Liver (tissue), 9 donors: Measurements from ENCODE around the gene ZNF276. TPM values are rescaled to one million over a fixed set of nuclear protein-coding genes. Genes with fewer than 3 reads are reported as not detected.

Experiments used
- DNase-seq: peaks from one replicate; pipeline ENCODE4 v3.0.0-alpha.2; 2017; ENCODE audit warnings: low spot score
- H3K27ac ChIP-seq, 2 donors: one replicate each; pipeline ENCODE4 v1.7.0; 2013; ENCODE audit warnings: inconsistent platforms in 2 of 2, low read length in 2 of 2, control low read depth in 1 of 2, low read depth in 1 of 2, mild to moderate bottlenecking in 1 of 2
- H3K27me3 ChIP-seq, 4 donors: one replicate each; pipeline versions ENCODE4 v1.6.1 to v1.7.0; 2013; ENCODE audit warnings: low read length in 3 of 4, inconsistent platforms in 1 of 4, mild to moderate bottlenecking in 1 of 4, moderate library complexity in 1 of 4; ENCODE audit not compliant: control insufficient read depth in 4 of 4, insufficient read depth in 4 of 4
- H3K36me3 ChIP-seq, 4 donors: one replicate each; pipeline versions ENCODE4 v1.6.1 to v1.7.0; 2013; ENCODE audit warnings: low read length in 3 of 4, mild to moderate bottlenecking in 3 of 4, low read depth in 1 of 4, moderate library complexity in 1 of 4; ENCODE audit not compliant: control insufficient read depth in 4 of 4, insufficient read depth in 3 of 4
- H3K4me1 ChIP-seq, 4 donors: one replicate each; pipeline versions ENCODE4 v1.6.1 to v1.7.0; 2013; ENCODE audit warnings: low read length in 3 of 4, mild to moderate bottlenecking in 3 of 4, moderate library complexity in 1 of 4; ENCODE audit not compliant: control insufficient read depth in 4 of 4, insufficient read depth in 4 of 4
- H3K4me3 ChIP-seq, 3 donors: one replicate each; pipeline versions ENCODE4 v1.6.1 to v1.7.0; 2013; ENCODE audit warnings: low read length in 3 of 3, control low read depth in 1 of 3, low read depth in 1 of 3, mild to moderate bottlenecking in 1 of 3
- H3K9ac ChIP-seq, 2 donors: one replicate each; pipeline ENCODE4 v1.7.0; 2013; ENCODE audit warnings: low read length in 2 of 2, mild to moderate bottlenecking in 2 of 2, moderate library complexity in 2 of 2, control low read depth in 1 of 2, low read depth in 1 of 2
- H3K9me3 ChIP-seq, 4 donors: one replicate each; pipeline versions ENCODE4 v1.6.1 to v1.7.0; 2013; ENCODE audit warnings: low read length in 3 of 4; ENCODE audit not compliant: control insufficient read depth in 4 of 4
- EGR1 ChIP-seq, 2 donors: IDR thresholded peaks; 2 replicates each; pipeline ENCODE4 v1.6.1; 2016 to 2018; ENCODE audit warnings: antibody characterized with exemption in 2 of 2, low read depth in 2 of 2
- FOXA1 ChIP-seq: IDR thresholded peaks from 2 replicates; pipeline ENCODE4 v1.6.1; 2016; ENCODE audit warnings: antibody characterized with exemption
- FOXA2 ChIP-seq: IDR thresholded peaks from 2 replicates; pipeline ENCODE4 v1.6.1; 2016; ENCODE audit warnings: antibody characterized with exemption
- GABPA ChIP-seq, 2 donors: IDR thresholded peaks in 1 of 2; conservative IDR thresholded peaks in 1 of 2; 2 replicates each; pipeline ENCODE4 v1.6.1; 2016; ENCODE audit warnings: antibody characterized with exemption in 2 of 2, mild to moderate bottlenecking in 1 of 2, moderate library complexity in 1 of 2
- HNF4G ChIP-seq: IDR thresholded peaks from 2 replicates; pipeline ENCODE4 v1.6.1; 2016; ENCODE audit warnings: antibody characterized with exemption
- NR2F2 ChIP-seq: IDR thresholded peaks from 2 replicates; pipeline ENCODE4 v1.6.1; 2016; ENCODE audit warnings: antibody characterized with exemption
- RAD21 ChIP-seq, 2 donors: IDR thresholded peaks; 2 replicates each; pipeline ENCODE4 v1.6.1; 2016; ENCODE audit warnings: antibody characterized with exemption in 2 of 2, mild to moderate bottlenecking in 2 of 2
- SP1 ChIP-seq: IDR thresholded peaks from 2 replicates; pipeline ENCODE4 v1.6.1; 2018; ENCODE audit warnings: antibody characterized with exemption, mild to moderate bottlenecking
- TAF1 ChIP-seq: conservative IDR thresholded peaks from 2 replicates; pipeline ENCODE4 v1.6.1; 2016; ENCODE audit warnings: antibody characterized with exemption, mild to moderate bottlenecking
- YY1 ChIP-seq: IDR thresholded peaks from 2 replicates; pipeline ENCODE4 v1.6.1; 2016; ENCODE audit warnings: antibody characterized with exemption, mild to moderate bottlenecking
- WGBS: extraction: QIAGEN DNeasy Blood & Tissue Kit; methylation state at CpG from one replicate; pipeline ENCODE4 v1.1.7; 2013; 5-methylcytosine and 5-hydroxymethylcytosine counted together
- polyA plus RNA-seq, 2 donors: library from polyadenylated mRNA; stranded (reverse) in 1 of 2; unstranded in 1 of 2; fragments of 200-250 nt in 1 of 2; fragments of >200 nt in 1 of 2; fragmentation: Nextera tagmentation in 1 of 2; extraction: Ambion mirVana in 1 of 2; gene quantifications; one replicate each; pipeline versions ENCODE4 v1.2.1 to v1.2.3, GENCODE V29; 2013 to 2015
- total RNA-seq, 2 donors: library from RNA; depleted of rRNA; stranded (reverse); fragments of >200 nt; gene quantifications; one replicate each; pipeline ENCODE4 v1.2.3, GENCODE V29; 2014
- TF ChIP-seq, protein P1 (sequence below): IDR thresholded peaks from 2 replicates; pipeline ENCODE4 v1.6.1; 2016; ENCODE audit warnings: antibody characterized with exemption
- TF ChIP-seq, protein P2 (sequence below): IDR thresholded peaks from 2 replicates; pipeline ENCODE4 v1.6.1; 2016; ENCODE audit warnings: antibody characterized with exemption, mild to moderate bottlenecking
- TF ChIP-seq, protein P3 (sequence below): IDR thresholded peaks from 2 replicates; pipeline ENCODE4 v1.6.1; 2016; ENCODE audit warnings: antibody characterized with exemption
- TF ChIP-seq, protein P4 (sequence below): IDR thresholded peaks from 2 replicates; pipeline ENCODE4 v1.6.1; 2016; ENCODE audit warnings: antibody characterized with exemption
- TF ChIP-seq, protein P5 (sequence below): fragments of 150-350 bp; IDR thresholded peaks from 2 replicates; pipeline ENCODE4 v1.5.1; 2017; ENCODE audit warnings: improper control_type of control experiment, low read depth, low read length; ENCODE audit not compliant: missing input control
- donor health status: healthy.
- donor health status: healthy.
- donor health status: healthy.
- donor health status: healthy.
- donor health status: healthy.

The ZNF276 gene
- total and polyA plus RNA-seq, 4 donors = 4.9 to 22.8 (median 8.7) TPM

DNA sequence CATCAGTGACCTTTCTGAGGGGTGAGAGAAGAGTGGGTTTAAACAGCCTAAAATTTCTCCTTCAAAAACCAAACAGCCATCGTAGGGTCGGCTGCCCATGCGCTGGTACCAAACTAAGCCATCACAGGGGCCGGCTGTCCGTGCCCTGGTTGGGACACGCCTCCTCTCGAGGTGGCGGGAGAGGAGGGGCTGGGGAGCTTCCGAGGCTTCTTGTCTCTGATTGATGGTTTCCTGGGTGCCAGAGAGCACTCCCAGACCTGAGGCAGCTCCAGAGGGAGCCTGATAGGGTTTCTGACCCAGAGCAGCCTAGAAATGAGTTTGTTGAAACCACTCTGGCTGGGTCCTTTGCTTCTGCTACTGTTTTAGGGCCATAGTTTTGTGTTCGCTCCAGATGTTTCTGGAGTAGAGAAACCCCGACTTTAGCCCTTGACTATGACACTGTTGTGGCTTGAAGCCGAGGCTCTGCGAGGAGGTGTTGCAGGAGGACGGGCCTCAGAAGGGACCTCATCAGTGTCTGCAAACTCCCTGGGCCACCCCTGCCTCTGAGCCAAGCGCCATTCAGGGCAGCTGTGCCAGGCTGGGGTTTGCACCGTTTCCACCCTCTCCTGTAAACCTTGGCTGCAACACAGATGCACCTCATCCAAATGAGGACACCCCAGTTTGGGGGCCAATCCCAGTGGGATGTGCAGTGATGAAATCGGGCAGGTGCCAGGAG is 6.2 kb downstream of the ZNF276 start:
- peaks cover 9 to 41% (median 34%) of the 10 kb centered on the region in 4 donors for H3K4me1 ChIP-seq
- TF ChIP-seq GABPA (IDR thresholded peaks at IDR 0.05 in 1 of 2, conservative IDR thresholded peaks at IDR 0.05 in 1 of 2) = no peak
- TF ChIP-seq, protein P1, sequence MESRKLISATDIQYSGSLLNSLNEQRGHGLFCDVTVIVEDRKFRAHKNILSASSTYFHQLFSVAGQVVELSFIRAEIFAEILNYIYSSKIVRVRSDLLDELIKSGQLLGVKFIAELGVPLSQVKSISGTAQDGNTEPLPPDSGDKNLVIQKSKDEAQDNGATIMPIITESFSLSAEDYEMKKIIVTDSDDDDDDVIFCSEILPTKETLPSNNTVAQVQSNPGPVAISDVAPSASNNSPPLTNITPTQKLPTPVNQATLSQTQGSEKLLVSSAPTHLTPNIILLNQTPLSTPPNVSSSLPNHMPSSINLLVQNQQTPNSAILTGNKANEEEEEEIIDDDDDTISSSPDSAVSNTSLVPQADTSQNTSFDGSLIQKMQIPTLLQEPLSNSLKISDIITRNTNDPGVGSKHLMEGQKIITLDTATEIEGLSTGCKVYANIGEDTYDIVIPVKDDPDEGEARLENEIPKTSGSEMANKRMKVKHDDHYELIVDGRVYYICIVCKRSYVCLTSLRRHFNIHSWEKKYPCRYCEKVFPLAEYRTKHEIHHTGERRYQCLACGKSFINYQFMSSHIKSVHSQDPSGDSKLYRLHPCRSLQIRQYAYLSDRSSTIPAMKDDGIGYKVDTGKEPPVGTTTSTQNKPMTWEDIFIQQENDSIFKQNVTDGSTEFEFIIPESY = no peak
- TF ChIP-seq, protein P2, sequence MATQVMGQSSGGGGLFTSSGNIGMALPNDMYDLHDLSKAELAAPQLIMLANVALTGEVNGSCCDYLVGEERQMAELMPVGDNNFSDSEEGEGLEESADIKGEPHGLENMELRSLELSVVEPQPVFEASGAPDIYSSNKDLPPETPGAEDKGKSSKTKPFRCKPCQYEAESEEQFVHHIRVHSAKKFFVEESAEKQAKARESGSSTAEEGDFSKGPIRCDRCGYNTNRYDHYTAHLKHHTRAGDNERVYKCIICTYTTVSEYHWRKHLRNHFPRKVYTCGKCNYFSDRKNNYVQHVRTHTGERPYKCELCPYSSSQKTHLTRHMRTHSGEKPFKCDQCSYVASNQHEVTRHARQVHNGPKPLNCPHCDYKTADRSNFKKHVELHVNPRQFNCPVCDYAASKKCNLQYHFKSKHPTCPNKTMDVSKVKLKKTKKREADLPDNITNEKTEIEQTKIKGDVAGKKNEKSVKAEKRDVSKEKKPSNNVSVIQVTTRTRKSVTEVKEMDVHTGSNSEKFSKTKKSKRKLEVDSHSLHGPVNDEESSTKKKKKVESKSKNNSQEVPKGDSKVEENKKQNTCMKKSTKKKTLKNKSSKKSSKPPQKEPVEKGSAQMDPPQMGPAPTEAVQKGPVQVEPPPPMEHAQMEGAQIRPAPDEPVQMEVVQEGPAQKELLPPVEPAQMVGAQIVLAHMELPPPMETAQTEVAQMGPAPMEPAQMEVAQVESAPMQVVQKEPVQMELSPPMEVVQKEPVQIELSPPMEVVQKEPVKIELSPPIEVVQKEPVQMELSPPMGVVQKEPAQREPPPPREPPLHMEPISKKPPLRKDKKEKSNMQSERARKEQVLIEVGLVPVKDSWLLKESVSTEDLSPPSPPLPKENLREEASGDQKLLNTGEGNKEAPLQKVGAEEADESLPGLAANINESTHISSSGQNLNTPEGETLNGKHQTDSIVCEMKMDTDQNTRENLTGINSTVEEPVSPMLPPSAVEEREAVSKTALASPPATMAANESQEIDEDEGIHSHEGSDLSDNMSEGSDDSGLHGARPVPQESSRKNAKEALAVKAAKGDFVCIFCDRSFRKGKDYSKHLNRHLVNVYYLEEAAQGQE = no peak
- DNase-seq = no peak

DNA sequence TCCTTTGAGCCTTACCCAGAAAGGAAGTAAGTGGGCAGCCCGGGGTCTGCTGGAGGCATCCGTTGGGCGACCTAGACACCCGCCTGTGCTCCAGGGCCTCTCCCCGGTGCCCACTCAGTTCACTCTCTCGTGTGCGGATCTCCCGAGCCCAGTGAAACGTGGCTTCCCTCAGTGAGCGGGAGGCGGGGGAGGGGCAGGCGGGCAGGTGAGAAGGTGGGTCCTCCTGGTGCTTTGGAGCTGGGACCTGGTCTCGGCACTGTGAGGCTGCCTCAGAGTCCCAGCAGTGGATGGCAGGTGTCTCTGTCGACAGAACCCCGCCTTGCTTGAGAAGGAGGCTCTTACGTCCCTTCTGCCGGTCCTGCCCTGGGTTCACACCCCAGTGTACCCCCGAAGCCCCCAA is 8.0 kb downstream of the ZNF276 start:
- no peak for DNase-seq
- Histone ChIP-seq H3K4me3 (no peak overlapping the region), H3K27ac (peak overlapping the region in 1 of 2 donors; percentile 8), H3K36me3 (peaks cover 10 to 55% (median 33%) of the 10 kb centered on the region in 4 donors), H3K9ac (no peak overlapping the region), H3K4me1 (peaks cover 4 to 26% (median 21%) of the 10 kb centered on the region in 4 donors), H3K9me3 (no peaks in the 10 kb centered on the region), H3K27me3 (no peaks in the 10 kb centered on the region)
- 92% methylated on average over 18 of the region's 18 CpGs for WGBS
- TF ChIP-seq FOXA1 (no peak), RAD21 (IDR thresholded peaks at IDR 0.05) (no peak), FOXA2 (no peak), NR2F2 (no peak), SP1 (no peak), HNF4G (no peak), YY1 (no peak), TAF1 (no peak), EGR1 (IDR thresholded peaks at IDR 0.05; ENCODE audit: low read depth in 2 of 2) (no peak)
- TF ChIP-seq, protein P2 = no peak
- TF ChIP-seq, protein P3, sequence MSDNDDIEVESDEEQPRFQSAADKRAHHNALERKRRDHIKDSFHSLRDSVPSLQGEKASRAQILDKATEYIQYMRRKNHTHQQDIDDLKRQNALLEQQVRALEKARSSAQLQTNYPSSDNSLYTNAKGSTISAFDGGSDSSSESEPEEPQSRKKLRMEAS = no peak
- TF ChIP-seq, protein P1 = no peak
- TF ChIP-seq, protein P4, sequence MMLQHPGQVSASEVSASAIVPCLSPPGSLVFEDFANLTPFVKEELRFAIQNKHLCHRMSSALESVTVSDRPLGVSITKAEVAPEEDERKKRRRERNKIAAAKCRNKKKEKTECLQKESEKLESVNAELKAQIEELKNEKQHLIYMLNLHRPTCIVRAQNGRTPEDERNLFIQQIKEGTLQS = no peak
- TF ChIP-seq, protein P5, sequence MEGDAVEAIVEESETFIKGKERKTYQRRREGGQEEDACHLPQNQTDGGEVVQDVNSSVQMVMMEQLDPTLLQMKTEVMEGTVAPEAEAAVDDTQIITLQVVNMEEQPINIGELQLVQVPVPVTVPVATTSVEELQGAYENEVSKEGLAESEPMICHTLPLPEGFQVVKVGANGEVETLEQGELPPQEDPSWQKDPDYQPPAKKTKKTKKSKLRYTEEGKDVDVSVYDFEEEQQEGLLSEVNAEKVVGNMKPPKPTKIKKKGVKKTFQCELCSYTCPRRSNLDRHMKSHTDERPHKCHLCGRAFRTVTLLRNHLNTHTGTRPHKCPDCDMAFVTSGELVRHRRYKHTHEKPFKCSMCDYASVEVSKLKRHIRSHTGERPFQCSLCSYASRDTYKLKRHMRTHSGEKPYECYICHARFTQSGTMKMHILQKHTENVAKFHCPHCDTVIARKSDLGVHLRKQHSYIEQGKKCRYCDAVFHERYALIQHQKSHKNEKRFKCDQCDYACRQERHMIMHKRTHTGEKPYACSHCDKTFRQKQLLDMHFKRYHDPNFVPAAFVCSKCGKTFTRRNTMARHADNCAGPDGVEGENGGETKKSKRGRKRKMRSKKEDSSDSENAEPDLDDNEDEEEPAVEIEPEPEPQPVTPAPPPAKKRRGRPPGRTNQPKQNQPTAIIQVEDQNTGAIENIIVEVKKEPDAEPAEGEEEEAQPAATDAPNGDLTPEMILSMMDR = no peak

More for the DNA sequence above, 6.2 kb downstream of the ZNF276 start:
- no peaks in the 10 kb centered on the region for H3K9me3 ChIP-seq
- no peak overlapping the region for H3K9ac ChIP-seq
- H3K36me3 ChIP-seq = peaks cover 2 to 53% (median 28%) of the 10 kb centered on the region in 4 donors
- WGBS = 88% methylated on average over 17 of the region's 17 CpGs
- H3K27me3 ChIP-seq = no peaks in the 10 kb centered on the region
- H3K27ac ChIP-seq = no peak overlapping the region
- no peak overlapping the region for H3K4me3 ChIP-seq
